ENCODE results near the gene SHC2.

GRCh38 chr19:444677-445210, 16.1 kb downstream of the SHC2 start:
- TF ChIP-seq, protein P1, sequence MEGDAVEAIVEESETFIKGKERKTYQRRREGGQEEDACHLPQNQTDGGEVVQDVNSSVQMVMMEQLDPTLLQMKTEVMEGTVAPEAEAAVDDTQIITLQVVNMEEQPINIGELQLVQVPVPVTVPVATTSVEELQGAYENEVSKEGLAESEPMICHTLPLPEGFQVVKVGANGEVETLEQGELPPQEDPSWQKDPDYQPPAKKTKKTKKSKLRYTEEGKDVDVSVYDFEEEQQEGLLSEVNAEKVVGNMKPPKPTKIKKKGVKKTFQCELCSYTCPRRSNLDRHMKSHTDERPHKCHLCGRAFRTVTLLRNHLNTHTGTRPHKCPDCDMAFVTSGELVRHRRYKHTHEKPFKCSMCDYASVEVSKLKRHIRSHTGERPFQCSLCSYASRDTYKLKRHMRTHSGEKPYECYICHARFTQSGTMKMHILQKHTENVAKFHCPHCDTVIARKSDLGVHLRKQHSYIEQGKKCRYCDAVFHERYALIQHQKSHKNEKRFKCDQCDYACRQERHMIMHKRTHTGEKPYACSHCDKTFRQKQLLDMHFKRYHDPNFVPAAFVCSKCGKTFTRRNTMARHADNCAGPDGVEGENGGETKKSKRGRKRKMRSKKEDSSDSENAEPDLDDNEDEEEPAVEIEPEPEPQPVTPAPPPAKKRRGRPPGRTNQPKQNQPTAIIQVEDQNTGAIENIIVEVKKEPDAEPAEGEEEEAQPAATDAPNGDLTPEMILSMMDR (IDR thresholded peaks at IDR 0.05; ENCODE audit: low read length): no peak
- TF ChIP-seq EZH2 (IDR thresholded peaks at IDR 0.05; ENCODE audit: borderline replicate concordance, low read length): no peak
